Measurements from ENCODE around the gene PAPLN. TPM values are rescaled to one million over a fixed set of nuclear protein-coding genes. Genes with fewer than 3 reads are reported as not detected.

Gene PAPLN
- total and polyA plus RNA-seq, 2 of the 8 experiments (the other 6 are each of a cell fraction or from before 2014, with no cell fraction given): 14.8 to 25.6 TPM

DNA sequence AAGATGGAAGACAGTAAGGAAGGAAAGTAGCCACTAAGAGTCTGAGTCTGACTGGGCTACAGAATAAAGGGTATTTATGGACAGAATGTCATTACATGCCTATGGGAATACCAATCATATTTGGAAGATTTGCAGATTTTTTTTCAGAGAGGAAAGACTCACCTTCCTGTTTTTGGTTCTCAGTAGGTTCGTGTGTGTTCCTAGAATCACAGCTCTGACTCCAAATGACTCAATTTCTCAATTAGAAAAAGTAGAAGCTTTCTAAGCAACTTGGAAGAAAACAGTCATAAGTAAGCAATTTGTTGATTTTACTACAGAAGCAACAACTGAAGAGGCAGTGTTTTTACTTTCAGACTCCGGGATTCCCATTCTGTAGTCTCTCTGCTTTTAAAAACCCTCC is 15.4 kb upstream of the PAPLN start:
- no peak overlapping the region for H3K9ac ChIP-seq (replicated peaks in 1 of 4; ENCODE audit: extremely low read depth in 1 of 4, low read depth in 3 of 4, low read length in 3 of 4)
- no peak overlapping the region for H3K56ac ChIP-seq (replicated peaks; ENCODE audit: insufficient read length, low read depth, low read length)
- no peaks in the 10 kb centered on the region for H3K9me3 ChIP-seq (ENCODE audit: insufficient read depth in 2 of 2, low read depth in 1 of 2, low read length in 1 of 2)
- H3K14ac ChIP-seq (ENCODE audit: insufficient read length): no peak overlapping the region
- H3K4me2 ChIP-seq (ENCODE audit: insufficient read depth in 1 of 2, low read depth in 2 of 2, low read length in 2 of 2): no peak overlapping the region
- no peaks in the 10 kb centered on the region for H3K23me2 ChIP-seq (ENCODE audit: low read depth, low read length)
- no peak overlapping the region for H4K91ac ChIP-seq (replicated peaks; ENCODE audit: insufficient read length, low read length)
- TF ChIP-seq RAD21 (IDR thresholded peaks at IDR 0.05 in 1 of 2, conservative IDR thresholded peaks at IDR 0.05 in 1 of 2; ENCODE audit: low read depth in 2 of 2, low read length in 2 of 2) (no peak), BACH1 (IDR thresholded peaks at IDR 0.05; ENCODE audit: low read length) (no peak), RXRA (IDR thresholded peaks at IDR 0.05; ENCODE audit: insufficient read depth, low read depth, low read length) (no peak), JUND (IDR thresholded peaks at IDR 0.05; ENCODE audit: low read length) (no peak), HDAC2 (IDR thresholded peaks at IDR 0.05; ENCODE audit: borderline replicate concordance in 1 of 2, low read depth in 2 of 2, low read length in 2 of 2) (no peak), CEBPB (IDR thresholded peaks at IDR 0.05; ENCODE audit: low read depth, low read length) (no peak), MAFK (IDR thresholded peaks at IDR 0.05; ENCODE audit: low read depth, low read length) (no peak)
- TF ChIP-seq, protein P1, sequence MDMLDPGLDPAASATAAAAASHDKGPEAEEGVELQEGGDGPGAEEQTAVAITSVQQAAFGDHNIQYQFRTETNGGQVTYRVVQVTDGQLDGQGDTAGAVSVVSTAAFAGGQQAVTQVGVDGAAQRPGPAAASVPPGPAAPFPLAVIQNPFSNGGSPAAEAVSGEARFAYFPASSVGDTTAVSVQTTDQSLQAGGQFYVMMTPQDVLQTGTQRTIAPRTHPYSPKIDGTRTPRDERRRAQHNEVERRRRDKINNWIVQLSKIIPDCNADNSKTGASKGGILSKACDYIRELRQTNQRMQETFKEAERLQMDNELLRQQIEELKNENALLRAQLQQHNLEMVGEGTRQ (IDR thresholded peaks at IDR 0.05; ENCODE audit: low read length): no peak
- no peaks in the 10 kb centered on the region for H3K27me3 ChIP-seq (replicated peaks in 1 of 4; ENCODE audit: control insufficient read depth in 3 of 4, extremely low read depth in 1 of 4, insufficient read depth in 3 of 4, low read length in 3 of 4)
- no peak overlapping the region for H3K27ac ChIP-seq (ENCODE audit: low read depth, low read length)
- no peak overlapping the region for H4K8ac ChIP-seq (ENCODE audit: extremely low read depth, insufficient read depth, low read length)
- no peak overlapping the region for H2BK12ac ChIP-seq (ENCODE audit: low read depth, low read length)
- H3K4me1 ChIP-seq (replicated peaks in 1 of 4; ENCODE audit: control insufficient read depth in 3 of 4, insufficient read depth in 4 of 4, low read length in 3 of 4): peaks cover 0 to 8% (median 2%) of the 10 kb centered on the region in 4 experiments; a peak in 2 of 7 replicates
- no peak overlapping the region for H2BK15ac ChIP-seq (ENCODE audit: low read length)
- H4K20me1 ChIP-seq (replicated peaks in 1 of 2; ENCODE audit: control insufficient read depth in 1 of 2, insufficient read depth in 2 of 2, low read length in 2 of 2): peaks cover 1 to 4% of the 10 kb centered on the region in 2 experiments
- FAIRE-seq (no peak), DNase-seq (ENCODE audit: low read depth in 1 of 2, low spot score in 2 of 2) (no peak)
- H3K79me1 ChIP-seq (ENCODE audit: low read depth, low read length): no peaks in the 10 kb centered on the region
- ChIA-PET POLR2A (ENCODE audit: partially characterized antibody) (interaction anchor here (1.3 kb wide), 1 partner anchor 12 kb away, joined by 3 read pairs; no protein-coding TSS in a partner anchor), CTCF (ENCODE audit: partially characterized antibody) (interaction anchor here (1.4 to 2.9 kb wide), 2 partner anchors 11 to 24 kb away, joined by 3 to 14 read pairs; no protein-coding TSS in a partner anchor)
- no peak overlapping the region for H2BK120ac ChIP-seq (replicated peaks; ENCODE audit: low read depth, low read length)
- H3K79me2 ChIP-seq (ENCODE audit: control insufficient read depth in 1 of 2, insufficient read depth in 2 of 2, low read length in 2 of 2): no peaks in the 10 kb centered on the region
- H2AFZ ChIP-seq (ENCODE audit: low read length): no peak overlapping the region
- H3K4me3 ChIP-seq (ENCODE audit: extremely low read depth in 1 of 4, insufficient read depth in 2 of 4, low read depth in 3 of 4, low read length in 4 of 4): no peak overlapping the region
- peaks cover 6 to 28% (median 15%) of the 10 kb centered on the region in 4 experiments; a peak in 7 of 8 replicates for H3K36me3 ChIP-seq (ENCODE audit: control insufficient read depth in 2 of 4, insufficient read depth in 4 of 4, low read length in 3 of 4)
- no peak overlapping the region for H4K5ac ChIP-seq (ENCODE audit: insufficient read length, low read depth, low read length)
- no peak overlapping the region for H3K23ac ChIP-seq (ENCODE audit: insufficient read length)
- H3K18ac ChIP-seq (ENCODE audit: extremely low read depth, low read length): no peak overlapping the region
- WGBS, 2 experiments (ENCODE audit: extremely low coverage in 1 of 2, insufficient coverage in 1 of 2, insufficient read length in 1 of 2, insufficient replicate concordance in 2 of 2, low coverage in 1 of 2, low lambda C conversion rate in 2 of 2, missing lambda C conversion rate in 1 of 2): 95% methylated on average over 2 of the region's 2 CpGs; no CpG with 5 or more reads in 1 of the 2 experiments
- no peak overlapping the region for H2BK20ac ChIP-seq (ENCODE audit: low read length)
- H2AK5ac ChIP-seq (ENCODE audit: low read depth, low read length): no peak overlapping the region
- H2BK5ac ChIP-seq (ENCODE audit: low read depth, low read length): no peak overlapping the region
- no peak overlapping the region for H3K4ac ChIP-seq (replicated peaks; ENCODE audit: insufficient read length, low read depth, low read length)

Data from H1 (cell line).